ENCODE results near the gene TSC22D1. TPM values are rescaled to one million over a fixed set of nuclear protein-coding genes. Genes with fewer than 3 reads are reported as not detected.

The TSC22D1 gene
- total and polyA plus RNA-seq, 3 experiments from 2014 or later, result 8.5 to 10.3 (median 10.0) TPM

- peaks cover 10 to 29% of the 10 kb centered on the region in 2 donors for H3K27me3 Mint-ChIP-seq
- CTCF ChIA-PET, result interaction anchor here (1.2 kb wide), 2 partner anchors 8 to 9 kb away, joined by 3 read pairs; no protein-coding TSS in a partner anchor
- no peak for DNase-seq
- H3K4me1 Mint-ChIP-seq, result no peaks in the 10 kb centered on the region
- Histone ChIP-seq H3K9me3 (ENCODE audit: low read length) (no peaks in the 10 kb centered on the region), H3K4me3 (ENCODE audit: low read length) (no peak overlapping the region), H3K36me3 (ENCODE audit: insufficient read depth, low read length) (no peaks in the 10 kb centered on the region), H3K27me3 (ENCODE audit: insufficient read depth, low read length, poor library complexity, severe bottlenecking) (peaks cover 4% of the 10 kb centered on the region), H3K27ac (ENCODE audit: low read depth, low read length) (no peak overlapping the region), H3K4me1 (ENCODE audit: insufficient read depth, low read length) (no peaks in the 10 kb centered on the region)
- POLR2A ChIA-PET, result no interaction called here
- no peak overlapping the region for H3K4me3 Mint-ChIP-seq
- no peaks in the 10 kb centered on the region for H3K9me3 Mint-ChIP-seq
- H3K27ac Mint-ChIP-seq, result no peak overlapping the region
- H3K36me3 Mint-ChIP-seq, result no peaks in the 10 kb centered on the region
Observed at GRCh38 chr13:44426461-44426860, 149.7 kb downstream of the TSC22D1 start.

GRCh38 chr13:44425815-44426078, 150.4 kb downstream of the TSC22D1 start:
- Histone ChIP-seq H3K27ac (ENCODE audit: low read depth, low read length) (no peak overlapping the region), H3K4me3 (ENCODE audit: low read length) (no peak overlapping the region), H3K27me3 (ENCODE audit: insufficient read depth, low read length, poor library complexity, severe bottlenecking) (peaks cover 4% of the 10 kb centered on the region), H3K4me1 (ENCODE audit: insufficient read depth, low read length) (no peaks in the 10 kb centered on the region), H3K9me3 (ENCODE audit: low read length) (no peaks in the 10 kb centered on the region), H3K36me3 (ENCODE audit: insufficient read depth, low read length) (no peaks in the 10 kb centered on the region)
- no peaks in the 10 kb centered on the region for H3K9me3 Mint-ChIP-seq
- ChIA-PET CTCF (interaction anchor here (1.2 kb wide), 1 partner anchor 9 kb away, joined by 3 read pairs; no protein-coding TSS in a partner anchor), POLR2A (no interaction called here)
- no peaks in the 10 kb centered on the region for H3K4me1 Mint-ChIP-seq
- peaks cover 14 to 32% of the 10 kb centered on the region in 2 donors for H3K27me3 Mint-ChIP-seq
- no peaks in the 10 kb centered on the region for H3K36me3 Mint-ChIP-seq
- H3K27ac Mint-ChIP-seq, result no peak overlapping the region
- DNase-seq, result no peak
- H3K4me3 Mint-ChIP-seq, result no peak overlapping the region

DNA sequence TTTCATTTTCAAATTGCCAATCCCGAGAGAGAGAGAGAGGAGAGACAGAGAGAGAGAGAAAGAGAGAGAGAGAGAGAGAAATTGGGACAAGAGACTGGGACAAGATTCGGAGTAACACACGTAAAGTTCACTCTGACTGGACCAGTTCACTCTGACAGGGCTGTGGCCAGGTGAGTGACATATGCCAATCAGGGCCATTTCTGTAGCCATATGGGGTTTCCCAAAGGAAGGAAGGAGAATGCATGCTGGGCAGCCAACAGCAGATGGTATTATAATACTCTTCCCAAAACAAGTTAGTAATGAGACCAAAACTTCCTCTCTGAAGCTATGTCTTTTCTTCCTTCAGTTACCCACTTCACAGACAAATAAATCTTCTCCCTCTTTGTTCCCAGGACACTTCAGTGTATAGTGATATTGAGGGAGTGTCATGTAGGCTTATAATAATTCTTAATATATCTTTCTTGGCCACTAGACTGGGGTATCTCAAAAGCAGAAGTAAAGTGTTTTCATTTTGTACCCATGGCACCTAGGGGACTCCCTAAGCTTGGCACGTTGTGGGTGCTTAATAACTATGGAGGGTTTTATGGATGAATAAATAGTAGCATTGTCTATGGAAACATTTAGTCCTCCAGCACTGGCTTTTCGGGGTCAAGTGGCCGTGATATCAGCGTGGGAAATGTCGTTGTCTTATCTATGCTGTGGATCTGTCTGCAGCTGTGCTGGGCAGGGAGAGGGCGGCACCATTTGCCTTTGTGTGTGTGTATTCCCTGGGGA, 150.9 kb downstream of the TSC22D1 start:
- Mint-ChIP-seq H3K4me1 (no peaks in the 10 kb centered on the region), H3K27me3 (peaks cover 16 to 32% of the 10 kb centered on the region in 2 donors), H3K9me3 (no peaks in the 10 kb centered on the region), H3K4me3 (no peak overlapping the region), H3K27ac (peak overlapping the region in 1 of 8 donors; percentile 44), H3K36me3 (no peaks in the 10 kb centered on the region)
- DNase-seq, result no peak
- no peaks in the 10 kb centered on the region for H3K36me3 ChIP-seq (ENCODE audit: insufficient read depth, low read length)
- no peak overlapping the region for H3K27ac ChIP-seq (ENCODE audit: low read depth, low read length)
- no peak overlapping the region for H3K4me3 ChIP-seq (ENCODE audit: low read length)
- H3K27me3 ChIP-seq (ENCODE audit: insufficient read depth, low read length, poor library complexity, severe bottlenecking), result peaks cover 4% of the 10 kb centered on the region
- no peaks in the 10 kb centered on the region for H3K4me1 ChIP-seq (ENCODE audit: insufficient read depth, low read length)
- H3K9me3 ChIP-seq (ENCODE audit: low read length), result no peaks in the 10 kb centered on the region
- ChIA-PET CTCF (interaction anchor here (1.2 kb wide), 1 partner anchor 9 kb away, joined by 3 read pairs; no protein-coding TSS in a partner anchor), POLR2A (no interaction called here)

DNA sequence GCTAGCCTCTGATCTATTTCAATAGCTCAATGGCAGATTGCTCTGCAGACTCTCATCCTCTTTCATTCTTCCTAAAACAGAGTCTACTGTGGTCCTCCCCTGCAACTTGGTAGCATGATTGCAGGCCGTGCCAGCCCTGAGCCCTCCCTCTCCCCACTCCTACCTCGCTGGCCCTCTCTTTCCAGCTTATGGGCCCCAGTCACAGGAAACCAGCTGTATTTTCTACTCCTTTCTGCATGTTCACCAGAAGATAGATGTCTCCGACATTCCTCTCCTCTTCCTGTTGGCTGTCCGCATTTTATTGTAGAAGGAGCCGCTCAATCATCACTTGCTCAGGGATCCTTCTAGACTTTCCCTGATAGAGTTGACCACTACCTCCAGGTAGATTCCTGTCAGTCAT, 152.3 kb downstream of the TSC22D1 start:
- Mint-ChIP-seq H3K9me3 (no peaks in the 10 kb centered on the region), H3K27ac (no peak overlapping the region), H3K4me3 (peak overlapping the region in 1 of 7 donors; percentile 4), H3K27me3 (peaks cover 16 to 32% of the 10 kb centered on the region in 2 donors), H3K4me1 (no peaks in the 10 kb centered on the region), H3K36me3 (no peaks in the 10 kb centered on the region)
- no peaks in the 10 kb centered on the region for H3K9me3 ChIP-seq (ENCODE audit: low read length)
- CTCF ChIA-PET, result no interaction called here
- POLR2A ChIA-PET, result no interaction called here
- DNase-seq, result no peak
- H3K4me3 ChIP-seq (ENCODE audit: low read length), result no peak overlapping the region
- H3K27me3 ChIP-seq (ENCODE audit: insufficient read depth, low read length, poor library complexity, severe bottlenecking), result peaks cover 4% of the 10 kb centered on the region
- H3K4me1 ChIP-seq (ENCODE audit: insufficient read depth, low read length), result no peaks in the 10 kb centered on the region
- H3K36me3 ChIP-seq (ENCODE audit: insufficient read depth, low read length), result no peaks in the 10 kb centered on the region
- no peak overlapping the region for H3K27ac ChIP-seq (ENCODE audit: low read depth, low read length)

DNA sequence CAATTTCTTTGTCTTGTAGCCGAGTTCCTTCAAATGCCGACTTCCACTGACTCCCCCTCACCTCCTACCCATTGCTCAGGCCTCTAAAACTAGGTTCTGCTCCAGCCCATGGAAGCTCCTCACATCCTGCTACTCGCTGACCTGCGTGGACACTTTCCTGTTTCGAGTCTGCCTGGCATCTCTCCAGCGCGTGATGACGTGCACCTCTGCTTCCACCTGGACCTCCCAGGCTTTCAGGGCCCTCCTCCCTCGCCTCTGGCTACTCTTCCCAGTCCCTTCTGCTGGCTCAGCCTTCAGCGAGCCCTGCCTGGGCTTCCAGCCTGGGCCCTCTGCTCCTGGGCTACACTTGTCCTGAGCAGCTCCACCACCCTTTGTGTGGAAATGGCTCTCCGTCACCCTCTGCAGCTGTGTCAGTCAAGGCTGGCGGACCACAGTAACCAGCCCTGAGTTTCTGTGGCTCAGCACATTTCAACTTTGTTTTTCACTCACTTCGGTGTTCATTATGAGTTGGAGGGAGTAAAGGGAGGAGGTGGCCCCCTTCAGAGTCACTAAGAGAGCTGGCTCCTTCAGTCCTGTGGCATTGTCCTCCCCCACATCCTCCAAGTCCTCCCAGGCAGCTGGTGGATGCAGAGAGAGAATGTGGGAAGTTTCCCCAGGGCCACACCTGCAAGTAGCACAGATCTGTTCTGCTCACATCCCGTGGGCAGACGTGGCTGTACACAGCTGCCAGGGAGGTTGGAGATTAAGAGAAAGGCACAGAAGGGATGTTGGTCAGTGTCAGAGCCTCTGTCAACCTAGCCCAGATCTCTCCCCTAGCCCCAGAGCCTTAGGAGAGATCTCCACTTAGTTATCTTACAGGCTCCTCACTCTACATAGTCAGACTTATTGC, 153.1 kb downstream of the TSC22D1 start:
- H3K4me1 Mint-ChIP-seq, result no peaks in the 10 kb centered on the region
- ChIA-PET POLR2A (no interaction called here), CTCF (no interaction called here)
- DNase-seq, result no peak
- Histone ChIP-seq H3K27me3 (ENCODE audit: insufficient read depth, low read length, poor library complexity, severe bottlenecking) (peaks cover 4% of the 10 kb centered on the region), H3K9me3 (ENCODE audit: low read length) (no peaks in the 10 kb centered on the region), H3K4me1 (ENCODE audit: insufficient read depth, low read length) (no peaks in the 10 kb centered on the region), H3K36me3 (ENCODE audit: insufficient read depth, low read length) (no peaks in the 10 kb centered on the region), H3K27ac (ENCODE audit: low read depth, low read length) (no peak overlapping the region), H3K4me3 (ENCODE audit: low read length) (no peak overlapping the region)
- no peaks in the 10 kb centered on the region for H3K36me3 Mint-ChIP-seq
- H3K4me3 Mint-ChIP-seq, result no peak overlapping the region
- H3K9me3 Mint-ChIP-seq, result no peaks in the 10 kb centered on the region
- H3K27ac Mint-ChIP-seq, result peak overlapping the region in 1 of 8 donors; percentile 17
- H3K27me3 Mint-ChIP-seq, result peaks cover 16 to 32% of the 10 kb centered on the region in 2 donors

DNA sequence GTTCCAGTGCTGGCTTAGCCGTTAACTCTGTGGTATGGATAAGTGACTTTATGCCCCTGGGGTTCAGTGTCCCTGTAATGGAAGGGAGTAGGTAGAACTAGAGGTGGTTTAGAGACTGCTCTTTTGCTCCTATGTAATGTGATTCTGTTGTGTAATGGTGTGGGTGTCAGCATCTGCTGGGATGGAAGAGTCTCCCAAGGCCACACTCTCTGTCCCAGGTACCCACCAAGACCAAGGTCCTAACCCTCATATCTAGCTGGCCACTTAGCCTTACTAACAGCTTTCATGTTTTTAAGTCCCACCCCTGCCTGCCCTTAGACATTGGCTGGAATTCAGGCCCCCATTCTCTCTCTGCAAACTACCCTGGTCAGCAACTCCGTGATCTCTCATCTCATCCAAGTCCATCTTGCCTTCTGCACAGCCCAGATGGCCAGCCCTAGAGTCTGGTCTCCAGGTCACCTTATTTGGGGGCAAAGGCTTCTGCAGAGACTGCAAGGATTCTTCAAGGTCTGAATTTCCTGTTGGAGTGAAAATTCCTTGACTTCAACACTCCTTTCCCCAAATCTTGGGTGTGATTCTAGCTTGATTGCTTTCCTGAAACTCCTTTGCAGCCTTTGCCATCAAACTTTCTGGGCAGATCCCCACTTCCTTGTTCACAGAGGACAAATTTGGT, 154.1 kb downstream of the TSC22D1 start:
- Histone ChIP-seq H3K27ac (ENCODE audit: low read depth, low read length) (no peak overlapping the region), H3K4me1 (ENCODE audit: insufficient read depth, low read length) (no peaks in the 10 kb centered on the region), H3K9me3 (ENCODE audit: low read length) (no peaks in the 10 kb centered on the region), H3K36me3 (ENCODE audit: insufficient read depth, low read length) (no peaks in the 10 kb centered on the region), H3K4me3 (ENCODE audit: low read length) (no peak overlapping the region), H3K27me3 (ENCODE audit: insufficient read depth, low read length, poor library complexity, severe bottlenecking) (peaks cover 4% of the 10 kb centered on the region)
- Mint-ChIP-seq H3K4me3 (no peak overlapping the region), H3K9me3 (no peaks in the 10 kb centered on the region), H3K27ac (no peak overlapping the region), H3K4me1 (no peaks in the 10 kb centered on the region), H3K36me3 (no peaks in the 10 kb centered on the region), H3K27me3 (peaks cover 17 to 36% of the 10 kb centered on the region in 2 donors)
- DNase-seq, result no peak
- POLR2A ChIA-PET, result no interaction called here
- CTCF ChIA-PET, result no interaction called here

GRCh38 chr13:44420376-44421220, 155.5 kb downstream of the TSC22D1 start:
- no peaks in the 10 kb centered on the region for H3K4me1 ChIP-seq (ENCODE audit: insufficient read depth, low read length)
- peaks cover 16 to 40% of the 10 kb centered on the region in 2 donors for H3K27me3 Mint-ChIP-seq
- CTCF ChIA-PET, result no interaction called here

More at GRCh38 chr13:44420376-44421220, 155.5 kb downstream of the TSC22D1 start:
- Mint-ChIP-seq H3K4me3 (no peak overlapping the region), H3K9me3 (no peaks in the 10 kb centered on the region), H3K4me1 (no peaks in the 10 kb centered on the region), H3K36me3 (no peaks in the 10 kb centered on the region), H3K27ac (no peak overlapping the region)
- no peak for DNase-seq
- Histone ChIP-seq H3K36me3 (ENCODE audit: insufficient read depth, low read length) (no peaks in the 10 kb centered on the region), H3K9me3 (ENCODE audit: low read length) (no peaks in the 10 kb centered on the region), H3K4me3 (ENCODE audit: low read length) (no peak overlapping the region), H3K27me3 (ENCODE audit: insufficient read depth, low read length, poor library complexity, severe bottlenecking) (peaks cover 4% of the 10 kb centered on the region), H3K27ac (ENCODE audit: low read depth, low read length) (no peak overlapping the region)
- POLR2A ChIA-PET, result no interaction called here

Data from CD8-positive, alpha-beta memory T cell (primary cell).